ENCODE measurements around the gene DAGLB. TPM values are rescaled to one million over a fixed set of nuclear protein-coding genes. Genes with fewer than 3 reads are reported as not detected.

DAGLB gene
- total RNA-seq, 1 experiment from 2014 or later, result 33.6 TPM

- POLR2A ChIA-PET, result no interaction called here
- CTCF ChIA-PET, result no interaction called here
These were observed 32.5 kb upstream of the DAGLB start for GRCh38 chr7:6480323-6480660.

GRCh38 chr7:6479067-6479466 is 31.3 kb upstream of the DAGLB start:
- no peak for TF ChIP-seq NR1H2 (CRISPR knock-in tag; IDR thresholded peaks at IDR 0.05)
- no peak for TF ChIP-seq ATF1 (CRISPR knock-in tag; IDR thresholded peaks at IDR 0.05)
- Mint-ChIP-seq H3K27me3 (ENCODE audit: low read depth) (no peaks in the 10 kb centered on the region), H3K4me1 (peaks cover 35% of the 10 kb centered on the region), H3K27ac (peak overlapping the region; percentile 53; the same call in 1 of the 2 replicates), H3K36me3 (peaks cover 4% of the 10 kb centered on the region), H3K4me3 (no peak overlapping the region), H3K9me3 (no peaks in the 10 kb centered on the region)
- DNase-seq (ENCODE audit: low spot score) (no peak), ATAC-seq (no peak)
- POLR2A ChIA-PET, result interaction anchor here (0.6 to 1.1 kb wide), 2 partner anchors 31 to 407 kb away, joined by 3 read pairs; partner anchors contain the start of gene DAGLB
- CTCF ChIA-PET, result no interaction called here

More at GRCh38 chr7:6480323-6480660, 32.5 kb upstream of the DAGLB start:
- no peak for ATAC-seq
- no peak overlapping the region; the same call in 1 of the 2 replicates for H3K27ac Mint-ChIP-seq
- H3K4me1 Mint-ChIP-seq, result peaks cover 41% of the 10 kb centered on the region
- H3K9me3 Mint-ChIP-seq, result 0 out of 2 replicates have a peak, but pooled peaks cover 3% of the 10 kb centered on the region
- H3K27me3 Mint-ChIP-seq (ENCODE audit: low read depth), result peaks cover 3% of the 10 kb centered on the region; the same call in 1 of the 2 replicates
- DNase-seq (ENCODE audit: low spot score), result no peak
- no peak overlapping the region for H3K4me3 Mint-ChIP-seq
- TF ChIP-seq JAZF1 (CRISPR knock-in tag; IDR thresholded peaks at IDR 0.05) (no peak), TCF7 (CRISPR knock-in tag; IDR thresholded peaks at IDR 0.05; ENCODE audit: low read depth) (no peak), CDX4 (CRISPR knock-in tag; IDR thresholded peaks at IDR 0.05; ENCODE audit: borderline replicate concordance) (no peak), ZNF232 (CRISPR knock-in tag; IDR thresholded peaks at IDR 0.05) (no peak), ZNF532 (CRISPR knock-in tag; IDR thresholded peaks at IDR 0.05; ENCODE audit: borderline replicate concordance) (no peak)
- peaks cover 3% of the 10 kb centered on the region for H3K36me3 Mint-ChIP-seq

GRCh38 chr7:6478186-6478585 is 30.4 kb upstream of the DAGLB start:
- DNase-seq (ENCODE audit: low spot score) (no peak), ATAC-seq (no peak)
- Mint-ChIP-seq H3K36me3 (peaks cover 9% of the 10 kb centered on the region), H3K27me3 (ENCODE audit: low read depth) (no peaks in the 10 kb centered on the region), H3K9me3 (no peaks in the 10 kb centered on the region), H3K4me3 (no peak overlapping the region), H3K27ac (no peak overlapping the region), H3K4me1 (peaks cover 35% of the 10 kb centered on the region)
- ChIA-PET CTCF (interaction anchor here (0.9 kb wide), 1 partner anchor 38 kb away, joined by 4 read pairs; no protein-coding TSS in a partner anchor), POLR2A (no interaction called here)
- TF ChIP-seq GRHL2 (CRISPR knock-in tag; IDR thresholded peaks at IDR 0.05; ENCODE audit: insufficient replicate concordance, severe bottlenecking) (no peak), JAZF1 (CRISPR knock-in tag; IDR thresholded peaks at IDR 0.05) (no peak), KAT7 (CRISPR knock-in tag; IDR thresholded peaks at IDR 0.05; ENCODE audit: borderline replicate concordance) (no peak), GABPB1 (CRISPR knock-in tag; IDR thresholded peaks at IDR 0.05) (no peak)

- peaks cover 13% of the 10 kb centered on the region for H3K36me3 Mint-ChIP-seq
- H3K4me3 Mint-ChIP-seq, result no peak overlapping the region
- peaks cover 31% of the 10 kb centered on the region for H3K4me1 Mint-ChIP-seq
- POLR2A ChIA-PET, result no interaction called here
- CTCF ChIA-PET, result no interaction called here
- no peak overlapping the region for H3K27ac Mint-ChIP-seq
- TF ChIP-seq ZNF512 (CRISPR knock-in tag; IDR thresholded peaks at IDR 0.05; ENCODE audit: borderline replicate concordance) (no peak), FOXP4 (CRISPR knock-in tag; IDR thresholded peaks at IDR 0.05) (no peak), PRRX2 (CRISPR knock-in tag; IDR thresholded peaks at IDR 0.05) (no peak), TEAD4 (CRISPR knock-in tag; IDR thresholded peaks at IDR 0.05) (no peak), SMAD3 (CRISPR knock-in tag; IDR thresholded peaks at IDR 0.05; ENCODE audit: borderline replicate concordance) (no peak), RELA (CRISPR knock-in tag; IDR thresholded peaks at IDR 0.05; ENCODE audit: borderline replicate concordance) (no peak), ZNF671 (CRISPR knock-in tag; IDR thresholded peaks at IDR 0.05) (no peak), OVOL2 (CRISPR knock-in tag; IDR thresholded peaks at IDR 0.05; ENCODE audit: borderline replicate concordance) (no peak), SMAD4 (CRISPR knock-in tag; IDR thresholded peaks at IDR 0.05) (no peak), FOXJ3 (CRISPR knock-in tag; IDR thresholded peaks at IDR 0.05; ENCODE audit: borderline replicate concordance) (no peak), ZNF232 (CRISPR knock-in tag; IDR thresholded peaks at IDR 0.05) (no peak), FOXK1 (CRISPR knock-in tag; IDR thresholded peaks at IDR 0.05) (no peak)
- H3K9me3 Mint-ChIP-seq, result no peaks in the 10 kb centered on the region
- H3K27me3 Mint-ChIP-seq (ENCODE audit: low read depth), result no peaks in the 10 kb centered on the region
- ATAC-seq (peak; percentile 22), DNase-seq (ENCODE audit: low spot score) (no peak)
These were observed 29.5 kb upstream of the DAGLB start for GRCh38 chr7:6477318-6477660.
